GM21825 (cell line): ENCODE data around the gene NT5C2.

Source experiments
- ATAC-seq: cut with Tn5 transposase; IDR thresholded peaks from one replicate; pipeline ENCODE4 v1.9.1; 2021; ENCODE audit warnings: mild to moderate bottlenecking, moderate library complexity; ENCODE audit not compliant: unreplicated experiment

NT5C2 gene

DNA sequence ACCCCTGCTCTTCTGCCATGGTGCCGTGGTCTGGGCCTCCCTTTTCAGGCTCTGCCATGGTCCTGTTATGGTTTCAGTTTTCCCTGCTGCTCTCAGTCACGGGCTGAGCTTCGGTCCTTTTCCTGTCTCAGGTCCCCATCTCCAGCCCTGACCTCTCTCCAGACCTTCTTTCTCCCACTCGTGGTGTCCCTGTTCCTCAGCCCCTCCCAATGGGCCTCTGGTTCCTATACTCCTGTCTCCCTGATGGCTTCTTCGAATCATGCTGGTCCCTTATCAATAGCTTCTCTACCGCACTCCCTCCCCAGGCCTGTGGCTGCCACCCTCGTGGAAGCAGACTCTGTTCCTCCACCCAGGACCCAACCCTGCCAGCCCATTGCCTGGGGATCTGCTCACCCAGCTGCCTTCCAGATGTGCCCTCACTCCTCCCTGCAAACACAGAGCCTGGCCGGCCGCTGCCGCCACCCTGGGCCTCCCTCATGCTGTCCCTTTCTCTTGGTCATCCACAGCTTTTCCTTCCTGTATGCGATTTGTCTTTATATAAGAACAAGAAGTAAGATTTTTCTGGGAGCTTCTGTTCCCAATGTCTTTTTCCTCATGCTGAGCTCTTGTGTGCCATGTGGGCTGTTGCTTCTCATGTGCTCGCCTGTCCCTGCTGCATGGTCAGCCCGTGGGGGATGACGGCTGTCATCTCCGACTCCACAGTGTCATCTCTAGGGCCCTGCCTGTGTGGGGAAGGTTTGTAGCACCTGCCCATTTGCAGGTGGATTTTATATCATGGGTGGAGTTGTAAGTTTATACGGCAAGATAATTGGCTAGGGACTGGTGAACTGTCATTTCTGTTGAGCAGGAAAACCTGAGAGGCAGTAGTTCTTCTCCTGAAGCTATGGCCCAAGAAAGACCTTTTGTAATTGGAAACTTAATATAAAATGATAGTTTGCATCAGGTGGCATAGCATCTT lies 126.7 kb downstream of the NT5C2 start:
- ATAC-seq = no peak

DNA sequence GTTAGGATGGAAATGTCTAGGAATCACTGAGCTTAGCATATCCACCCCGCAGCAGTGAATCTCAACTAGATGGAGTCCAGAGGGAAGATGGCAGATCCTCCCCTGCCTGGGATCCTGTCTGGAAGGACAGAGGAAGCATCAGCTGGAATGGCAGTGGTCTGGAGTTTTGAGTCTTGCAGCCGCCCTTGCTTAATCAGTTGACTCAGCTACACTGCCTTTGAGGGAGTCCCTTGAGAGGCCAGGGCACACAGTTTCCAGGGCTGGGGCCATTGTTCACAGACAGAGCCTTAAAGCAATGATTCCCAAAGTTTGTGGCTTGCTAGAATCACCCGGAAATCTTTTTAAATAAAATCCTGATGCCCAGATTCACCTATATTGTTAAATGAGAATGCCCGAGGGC lies 128.1 kb downstream of the NT5C2 start:
- ATAC-seq = no peak

DNA sequence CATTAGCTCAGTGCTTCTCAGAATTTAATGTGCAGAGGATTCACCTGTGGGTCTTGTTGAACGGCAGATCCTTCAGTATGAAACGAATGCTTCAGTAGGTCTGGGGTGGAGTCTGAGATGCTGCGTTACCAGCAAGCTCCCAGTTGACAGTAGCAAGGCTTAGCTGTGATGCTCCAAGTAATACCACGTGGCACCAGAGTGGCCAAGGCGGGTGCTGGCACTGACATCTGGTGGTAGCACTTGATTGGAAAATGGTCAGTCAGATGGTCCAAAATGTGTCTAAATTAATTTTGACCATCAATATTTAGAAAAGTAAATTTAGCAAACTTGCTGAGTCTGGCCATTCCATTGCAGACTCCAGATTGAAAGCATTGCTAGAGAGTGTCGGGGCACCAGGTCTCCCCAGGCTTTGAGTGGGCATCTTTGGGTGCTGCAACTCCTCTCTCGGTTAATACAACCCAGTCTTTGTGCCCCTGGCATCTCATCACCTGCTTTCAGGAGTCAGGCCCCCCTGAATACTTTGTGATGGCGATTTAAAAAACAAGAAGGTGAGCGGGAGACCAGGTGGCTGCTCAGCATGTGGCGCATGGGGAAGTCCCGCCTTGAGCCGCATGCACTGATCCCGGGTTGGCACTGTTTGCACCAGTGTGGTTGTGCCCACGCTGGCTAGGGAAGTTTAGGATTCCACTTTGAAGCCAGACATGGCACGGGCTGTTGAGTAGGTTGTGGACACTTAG lies 130.1 kb downstream of the NT5C2 start:
- ATAC-seq = no peak

DNA sequence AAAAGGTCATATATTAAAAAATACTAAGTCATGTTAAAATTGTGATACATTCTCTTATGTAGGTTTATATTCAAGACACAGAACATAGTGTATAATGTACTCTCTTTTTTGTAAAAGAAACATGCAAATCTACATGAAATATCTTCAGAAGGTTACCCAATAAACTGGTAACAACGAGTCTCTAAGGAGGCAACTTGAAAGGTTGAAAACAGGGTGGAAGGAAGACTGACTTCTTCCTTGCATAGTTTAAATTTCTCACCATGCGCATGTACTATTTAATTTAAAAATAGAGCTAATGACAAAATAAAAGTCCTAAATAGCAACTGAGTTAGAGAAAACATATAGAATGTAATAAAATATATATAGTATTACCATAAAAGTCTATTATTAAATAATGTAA lies 132.5 kb downstream of the NT5C2 start:
- no peak for ATAC-seq

DNA sequence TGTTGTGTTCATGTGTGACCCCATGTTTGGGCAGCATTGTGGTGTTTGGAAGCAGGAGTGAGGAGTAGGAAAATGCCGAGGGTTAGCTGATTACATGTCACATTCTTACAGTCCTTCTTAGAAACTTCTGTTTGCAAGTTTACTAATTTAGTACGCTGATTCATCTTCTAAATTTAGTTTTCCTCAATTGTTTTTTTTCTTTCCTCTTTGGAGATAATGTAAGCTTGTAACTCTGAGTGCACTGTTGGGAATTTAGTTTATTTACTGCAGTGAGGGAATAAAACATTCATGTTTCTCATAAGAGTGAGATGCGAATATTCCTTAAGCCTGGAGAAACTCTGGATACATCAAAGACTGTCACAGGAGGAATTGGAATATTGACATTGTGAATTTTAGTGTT lies 135.0 kb downstream of the NT5C2 start:
- ATAC-seq = no peak

DNA sequence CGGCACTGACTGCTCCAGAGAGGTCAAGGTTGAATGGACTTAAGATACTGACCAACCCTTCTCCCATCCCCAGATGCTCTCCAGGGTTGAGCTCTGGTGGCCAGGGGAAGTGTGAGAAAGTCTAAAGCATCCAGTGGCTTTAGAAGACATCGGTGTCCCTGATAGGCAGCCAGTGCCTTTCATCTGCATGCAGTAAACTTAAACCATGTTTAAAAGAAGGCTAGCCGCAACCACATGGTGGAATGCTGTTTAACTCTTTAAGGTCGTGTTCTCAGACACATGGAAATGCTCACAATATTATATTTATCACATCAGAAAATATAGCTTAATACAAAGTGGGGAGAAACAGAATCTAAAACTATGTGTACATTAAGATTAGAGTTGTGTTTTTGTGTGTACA lies 138.0 kb downstream of the NT5C2 start:
- ATAC-seq = no peak

DNA sequence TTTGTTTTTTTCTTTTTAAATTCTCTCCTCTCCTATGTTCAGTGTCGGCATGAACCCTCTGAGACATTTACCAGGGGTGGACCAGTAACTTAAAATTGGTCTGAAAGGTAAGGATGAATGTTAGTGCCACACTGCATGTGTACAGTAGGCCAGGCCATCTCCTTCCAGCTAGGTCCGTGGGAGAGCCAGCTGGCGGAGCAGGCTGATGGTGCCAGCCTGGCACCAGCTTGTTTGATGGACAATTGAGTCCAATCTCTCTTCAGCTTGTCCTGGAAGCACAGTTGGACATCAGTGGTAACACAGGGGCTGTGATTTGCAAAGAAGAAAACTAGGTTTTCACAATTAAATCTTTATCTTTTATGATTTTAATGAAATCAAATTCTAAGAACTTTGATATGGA lies 138.5 kb downstream of the NT5C2 start:
- no peak for ATAC-seq

DNA sequence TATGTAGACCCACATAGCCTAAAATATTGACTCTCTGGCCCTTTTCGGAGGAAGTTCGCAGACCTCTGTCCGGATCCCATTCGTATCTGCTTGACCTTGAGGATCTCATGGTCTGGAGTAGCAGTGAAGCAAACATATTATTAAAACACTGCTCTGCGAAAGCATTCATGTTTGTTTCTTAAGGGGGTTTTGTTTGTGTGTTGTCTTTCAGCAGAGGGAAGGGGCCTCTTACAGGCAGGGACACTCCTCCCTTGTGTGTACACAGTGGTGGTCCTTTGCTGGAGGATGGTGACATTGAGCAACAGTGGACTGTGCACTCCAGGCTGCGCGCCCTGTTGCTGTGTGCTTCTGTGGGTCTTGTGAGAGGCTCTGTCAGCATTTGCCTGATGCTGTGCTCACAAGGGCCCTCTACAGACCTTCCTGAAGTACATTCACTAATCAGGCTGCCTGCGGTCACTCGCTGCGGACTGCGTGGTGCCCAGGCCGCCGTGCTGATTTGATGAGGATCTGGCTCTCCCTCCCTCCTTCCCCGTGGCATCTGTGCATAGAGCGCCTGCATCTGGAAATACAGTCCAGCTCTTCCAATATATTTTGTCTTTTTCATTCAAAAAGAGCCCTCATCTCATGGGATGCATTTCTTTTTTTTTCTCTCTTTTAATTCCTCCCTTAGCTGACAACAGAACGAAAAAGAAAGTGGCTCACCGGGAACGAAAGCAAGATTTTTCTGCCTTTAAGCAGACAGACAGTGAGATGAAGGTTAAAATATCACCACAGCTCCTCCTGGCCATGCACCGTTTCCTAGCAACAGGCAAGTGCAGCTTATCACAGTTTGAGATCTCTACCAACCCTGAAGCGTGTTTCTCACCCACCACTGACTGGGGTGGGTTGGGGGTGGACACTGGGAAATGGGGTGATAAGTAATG lies 139.2 kb downstream of the NT5C2 start:
- ATAC-seq = peak; percentile 81

DNA sequence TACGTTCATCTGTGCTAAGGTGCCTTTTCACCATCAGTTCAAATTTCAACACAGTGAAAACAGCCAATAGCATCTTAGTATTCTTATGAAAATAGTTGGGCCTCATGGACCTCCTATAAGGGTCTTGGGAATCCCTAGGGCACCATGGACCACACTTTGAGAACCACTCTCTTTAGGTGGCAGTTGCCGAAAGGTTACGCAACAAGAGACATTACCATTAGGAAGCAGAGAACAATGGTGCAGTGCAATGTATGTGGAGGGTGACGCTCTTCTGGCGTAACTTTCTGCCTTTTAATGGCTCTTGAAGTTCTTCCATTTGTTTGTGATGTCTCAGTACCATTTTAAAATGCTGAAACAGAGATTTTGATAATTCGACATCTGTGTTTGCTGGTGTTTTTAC lies 143.8 kb downstream of the NT5C2 start:
- no peak for ATAC-seq

DNA sequence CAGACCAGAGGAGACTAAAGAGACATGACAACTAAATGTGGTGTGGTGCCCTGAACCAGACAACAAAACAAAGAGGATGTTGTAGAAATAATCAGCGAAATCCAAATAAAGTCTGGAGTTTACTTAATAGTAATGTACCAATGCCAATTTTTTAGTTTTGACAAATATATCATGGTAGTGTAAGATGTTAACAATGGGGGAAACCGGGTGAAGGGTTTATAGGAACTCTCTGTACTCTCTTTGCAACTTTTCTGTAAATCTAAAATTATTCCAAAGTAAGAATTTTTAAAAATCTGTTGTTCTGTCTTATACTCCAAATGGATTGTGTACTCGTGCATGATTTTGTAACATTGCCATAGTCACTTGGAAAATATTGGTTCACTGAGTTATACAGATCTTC lies 145.7 kb downstream of the NT5C2 start:
- no peak for ATAC-seq

DNA sequence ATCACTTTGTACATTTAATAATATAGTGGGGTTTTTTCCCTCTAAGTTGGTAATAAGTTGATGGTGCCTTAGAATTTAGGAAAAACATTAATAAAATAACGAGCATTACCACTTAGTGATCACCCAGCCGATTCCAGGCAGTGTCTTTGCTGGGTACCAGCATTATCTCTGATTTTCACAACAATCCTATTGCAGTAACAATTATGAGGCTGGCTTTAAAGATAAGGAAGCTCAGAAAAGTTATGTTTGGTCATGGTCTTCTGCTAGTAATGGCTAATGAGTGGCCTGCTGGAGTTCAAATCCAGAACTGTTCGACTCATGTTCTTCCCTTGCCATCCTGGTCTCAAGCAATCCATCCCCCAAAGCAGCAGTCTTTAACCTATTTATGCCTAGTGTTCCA lies 147.1 kb downstream of the NT5C2 start:
- no peak for ATAC-seq

DNA sequence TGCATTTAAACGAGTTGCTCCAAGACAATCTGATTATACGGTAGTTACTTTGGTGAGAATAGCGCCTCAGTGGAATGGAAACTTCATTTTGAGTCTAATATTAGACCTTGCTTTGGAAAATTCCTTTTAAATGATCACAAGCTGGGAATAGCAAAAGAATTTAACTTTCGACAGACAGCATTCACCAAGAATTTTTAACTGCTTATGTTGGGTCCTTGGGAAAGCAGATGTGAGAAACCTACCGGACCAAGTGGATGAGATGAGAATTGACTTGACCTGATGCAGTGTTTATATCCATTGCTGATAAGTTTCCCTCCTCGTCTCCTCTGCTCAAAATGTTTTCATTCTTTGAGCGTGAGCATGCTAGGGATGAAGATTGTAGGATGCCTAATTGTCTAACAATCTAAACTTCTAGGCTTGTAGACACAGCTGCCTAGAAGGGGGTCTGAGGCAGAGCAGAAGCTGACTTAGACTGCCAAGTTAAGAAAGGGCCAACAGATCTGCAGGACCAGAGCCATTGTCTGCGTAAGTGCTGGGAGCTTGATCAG lies 148.1 kb downstream of the NT5C2 start:
- ATAC-seq = no peak

DNA sequence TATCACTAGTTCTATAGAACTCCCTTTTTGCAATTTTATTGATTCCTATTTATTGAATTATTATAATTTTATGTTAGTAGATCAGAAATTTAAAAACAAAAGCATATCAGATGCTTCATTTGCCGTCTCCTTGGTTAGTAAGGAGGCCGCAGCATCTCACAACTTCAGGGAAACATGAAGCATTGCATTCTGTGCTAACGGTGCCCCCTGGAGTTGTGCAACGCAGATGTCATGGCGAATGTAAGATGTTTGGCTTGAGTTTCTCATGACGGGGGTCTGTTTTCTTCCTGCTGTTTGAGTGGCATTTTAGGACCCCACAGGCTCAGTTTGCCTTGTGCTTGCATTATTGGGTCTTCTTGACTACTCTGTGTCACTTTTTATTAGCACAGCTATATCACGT lies 150.2 kb downstream of the NT5C2 start:
- no peak for ATAC-seq

DNA sequence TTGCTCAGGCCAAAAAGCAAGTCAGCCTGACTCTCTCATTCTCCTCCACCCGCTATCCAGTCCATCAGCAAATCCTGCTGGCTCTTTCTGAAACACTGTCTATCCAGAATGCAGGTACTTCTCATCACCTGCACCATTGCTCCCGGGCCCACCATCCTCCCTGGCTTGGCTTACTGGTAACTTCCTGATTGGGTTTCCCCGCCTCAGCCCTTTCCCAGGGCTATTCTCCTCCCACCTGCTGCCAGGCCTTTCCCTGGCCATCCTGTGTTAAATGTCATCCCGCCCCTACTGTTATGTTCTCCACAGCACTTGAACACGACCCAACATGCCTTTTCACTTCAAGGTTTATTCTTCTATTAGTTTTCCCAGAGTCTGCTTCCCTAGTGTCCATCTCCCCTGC lies 150.9 kb downstream of the NT5C2 start:
- no peak for ATAC-seq

DNA sequence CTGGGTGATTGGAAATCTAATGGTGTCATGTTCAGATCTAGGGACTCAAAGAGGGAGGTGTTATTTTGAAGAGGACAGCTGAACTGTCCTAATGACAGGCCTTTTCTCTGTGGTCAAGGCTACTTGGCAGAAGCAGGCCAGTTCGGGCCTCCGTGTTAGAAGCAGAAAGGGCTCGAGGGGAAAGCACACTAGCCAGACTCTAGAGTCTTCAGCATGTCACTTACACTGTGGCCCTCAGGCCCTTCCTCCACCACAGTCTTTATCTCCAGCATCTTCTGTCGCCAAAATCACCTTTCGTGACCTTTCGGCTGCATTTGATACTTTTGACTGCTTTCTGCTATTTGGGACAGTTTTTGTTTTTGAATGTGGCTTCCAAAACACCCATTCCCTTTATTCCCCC lies 151.7 kb downstream of the NT5C2 start:
- no peak for ATAC-seq

DNA sequence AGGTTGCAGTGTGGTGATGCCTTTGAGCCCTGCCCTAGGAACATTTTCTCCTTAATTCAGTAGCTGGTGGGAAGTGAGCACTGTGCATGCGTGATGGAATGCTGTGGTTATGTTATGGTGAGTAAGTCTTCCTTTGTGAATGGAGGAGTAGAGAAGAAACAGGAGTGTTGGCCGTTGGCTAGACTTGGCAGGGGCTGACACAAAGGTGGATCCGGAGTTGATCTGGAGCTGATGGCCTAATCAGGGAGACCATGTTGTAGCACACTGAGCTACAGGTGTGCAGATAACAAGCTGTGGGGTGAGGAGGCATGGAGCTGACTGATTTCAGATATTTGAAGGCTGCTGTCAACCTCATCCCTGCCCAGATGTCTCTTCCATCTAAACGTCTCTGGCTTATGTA lies 152.7 kb downstream of the NT5C2 start:
- no peak for ATAC-seq

DNA sequence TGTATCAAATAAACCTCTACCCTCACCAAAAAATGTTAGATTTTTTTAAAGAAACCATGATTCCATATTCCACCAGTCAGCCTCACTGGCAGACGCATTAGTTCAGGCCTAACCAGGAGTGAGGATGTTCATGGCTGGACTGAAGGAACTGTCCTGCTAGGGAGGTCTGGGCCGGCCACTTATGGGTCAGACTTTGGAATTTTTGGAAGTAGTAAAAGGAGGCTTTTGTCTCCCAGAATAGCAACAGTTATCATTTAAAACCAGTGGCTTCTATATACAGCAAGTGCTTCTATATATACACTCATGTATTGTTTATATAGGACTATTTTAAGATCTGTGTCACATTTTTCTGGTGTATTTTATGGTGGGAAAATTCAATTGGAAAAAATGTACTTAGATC lies 154.5 kb downstream of the NT5C2 start:
- no peak for ATAC-seq
